Fibroblast of lung (primary cell): ENCODE results near the gene CD164L2. TPM values are rescaled to one million over a fixed set of nuclear protein-coding genes. Genes with fewer than 3 reads are reported as not detected.
"Not testable (repeated sequence)": the region's sequence is repeated elsewhere in the genome, so short reads cannot be mapped to it uniquely, and the experiment has no call there.

Experiments
- DNase-seq, 2 donors: peaks; one replicate each; pipeline versions ENCODE4 v3.0.0 to v3.0.0-alpha.2; 2010; ENCODE audit warnings: low read depth in 2 of 2
- H2AFZ ChIP-seq: 2 replicates; pipeline ENCODE4 v1.5.1; 2012; ENCODE audit warnings: low read length, control low read depth, inconsistent platforms
- H3K27ac ChIP-seq: 2 replicates; pipeline ENCODE4 v1.5.1; 2011; ENCODE audit warnings: low read length, control low read depth; ENCODE audit not compliant: insufficient read depth
- H3K27me3 ChIP-seq: 2 replicates; pipeline ENCODE4 v1.5.1; 2011; ENCODE audit warnings: mild to moderate bottlenecking, low read length; ENCODE audit not compliant: control insufficient read depth, insufficient read depth
- H3K36me3 ChIP-seq: 2 replicates; pipeline ENCODE4 v1.5.1; 2011; ENCODE audit warnings: low read length; ENCODE audit not compliant: control insufficient read depth, insufficient read depth
- H3K4me1 ChIP-seq: 2 replicates; pipeline ENCODE4 v1.5.1; 2011; ENCODE audit warnings: low read length; ENCODE audit not compliant: control insufficient read depth, insufficient read depth; ENCODE audit errors: extremely low read depth
- H3K4me2 ChIP-seq: 2 replicates; pipeline ENCODE4 v1.5.1; 2011; ENCODE audit warnings: low read length, control low read depth; ENCODE audit not compliant: insufficient read depth; ENCODE audit errors: extremely low read depth
- H3K4me3 ChIP-seq, 4 experiments: fragments of 200-600 bp in 1 of 4; sonication (generic) in 1 of 4; replicated peaks in 1 of 4; 2 replicates each; pipeline ENCODE4 v1.5.1; 2011 to 2016; ENCODE audit warnings: low read length in 4 of 4, low read depth in 3 of 4, mild to moderate bottlenecking in 3 of 4, control low read depth in 2 of 4, inconsistent platforms in 1 of 4, mixed read lengths in 1 of 4; ENCODE audit not compliant: insufficient read depth in 1 of 4; ENCODE audit errors: control extremely low read depth in 1 of 4
- H3K79me2 ChIP-seq: 2 replicates; pipeline ENCODE4 v1.5.1; 2012; ENCODE audit warnings: mild to moderate bottlenecking, low read length, inconsistent platforms; ENCODE audit not compliant: control insufficient read depth, insufficient read depth
- H3K9ac ChIP-seq: 2 replicates; pipeline ENCODE4 v1.5.1; 2011; ENCODE audit warnings: mild to moderate bottlenecking, low read length, control low read depth; ENCODE audit not compliant: insufficient read depth
- H3K9me3 ChIP-seq: 2 replicates; pipeline ENCODE4 v1.5.1; 2012; ENCODE audit warnings: low read depth, low read length; ENCODE audit not compliant: control insufficient read depth, insufficient read depth
- H4K20me1 ChIP-seq: 2 replicates; pipeline ENCODE4 v1.5.1; 2011; ENCODE audit warnings: low read length; ENCODE audit not compliant: control insufficient read depth, insufficient read depth; ENCODE audit errors: extremely low read depth
- EZH2 ChIP-seq: IDR thresholded peaks from 2 replicates; pipeline ENCODE4 v1.5.1; 2012; ENCODE audit warnings: low read length, control low read depth, mild to moderate bottlenecking; ENCODE audit errors: missing control alignments
- polyA plus RNA-seq, 2 donors: library from polyadenylated mRNA; depleted of rRNA in 1 of 2; stranded (reverse) in 1 of 2; unstranded in 1 of 2; fragments of >200 nt; gene quantifications; 2 replicates each; pipeline ENCODE4 v1.2.1, GENCODE V29; 2011 to 2012; ENCODE audit warnings: missing spikeins in 1 of 2
- total RNA-seq: library from RNA; depleted of rRNA; stranded (reverse); fragments of >200 nt; gene quantifications from 2 replicates; pipeline ENCODE4 v1.2.1, GENCODE V29; 2014
- TF ChIP-seq, protein P1 (sequence below), 2 donors: IDR thresholded peaks in 1 of 2; conservative IDR thresholded peaks in 1 of 2; 1 replicate in 1 of 2; 2 replicates in 1 of 2; pipeline ENCODE4 v1.5.1; 2011 to 2012; ENCODE audit warnings: low read length in 2 of 2, control low read depth in 1 of 2, inconsistent platforms in 1 of 2, low read depth in 1 of 2, mild to moderate bottlenecking in 1 of 2

CD164L2 gene
- total and polyA plus RNA-seq, 2 donors (not counting 1 experiment from before 2014, with no cell fraction given) = not detected

DNA sequence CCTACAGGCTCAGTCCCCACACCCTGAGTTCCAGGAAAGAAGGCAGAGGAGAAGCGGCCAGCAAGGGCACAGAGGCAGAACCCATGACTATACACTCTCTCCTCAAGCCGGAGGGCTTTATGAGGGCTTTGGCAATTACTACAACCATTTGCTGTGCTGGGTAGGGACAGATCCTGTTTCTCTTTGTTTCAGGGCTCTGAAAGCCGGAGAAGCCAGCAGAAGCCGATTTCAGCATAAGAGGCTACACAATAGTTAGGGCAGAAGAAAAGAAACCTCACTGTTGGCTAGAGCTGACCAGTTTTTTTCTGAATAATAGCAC lies 23.2 kb upstream of the CD164L2 start:
- H4K20me1 ChIP-seq = no peaks in the 10 kb centered on the region
- no peaks in the 10 kb centered on the region for H3K79me2 ChIP-seq
- H3K4me2 ChIP-seq = no peak overlapping the region
- DNase-seq = no peak
- no peaks in the 10 kb centered on the region for H3K27me3 ChIP-seq
- no peak overlapping the region for H3K4me3 ChIP-seq
- no peaks in the 10 kb centered on the region for H3K9me3 ChIP-seq
- peaks cover 31% of the 10 kb centered on the region for H3K4me1 ChIP-seq
- H3K9ac ChIP-seq = no peak overlapping the region
- no peak overlapping the region for H2AFZ ChIP-seq
- no peak overlapping the region for H3K27ac ChIP-seq
- peaks cover 12% of the 10 kb centered on the region for H3K36me3 ChIP-seq
- TF ChIP-seq, protein P1, sequence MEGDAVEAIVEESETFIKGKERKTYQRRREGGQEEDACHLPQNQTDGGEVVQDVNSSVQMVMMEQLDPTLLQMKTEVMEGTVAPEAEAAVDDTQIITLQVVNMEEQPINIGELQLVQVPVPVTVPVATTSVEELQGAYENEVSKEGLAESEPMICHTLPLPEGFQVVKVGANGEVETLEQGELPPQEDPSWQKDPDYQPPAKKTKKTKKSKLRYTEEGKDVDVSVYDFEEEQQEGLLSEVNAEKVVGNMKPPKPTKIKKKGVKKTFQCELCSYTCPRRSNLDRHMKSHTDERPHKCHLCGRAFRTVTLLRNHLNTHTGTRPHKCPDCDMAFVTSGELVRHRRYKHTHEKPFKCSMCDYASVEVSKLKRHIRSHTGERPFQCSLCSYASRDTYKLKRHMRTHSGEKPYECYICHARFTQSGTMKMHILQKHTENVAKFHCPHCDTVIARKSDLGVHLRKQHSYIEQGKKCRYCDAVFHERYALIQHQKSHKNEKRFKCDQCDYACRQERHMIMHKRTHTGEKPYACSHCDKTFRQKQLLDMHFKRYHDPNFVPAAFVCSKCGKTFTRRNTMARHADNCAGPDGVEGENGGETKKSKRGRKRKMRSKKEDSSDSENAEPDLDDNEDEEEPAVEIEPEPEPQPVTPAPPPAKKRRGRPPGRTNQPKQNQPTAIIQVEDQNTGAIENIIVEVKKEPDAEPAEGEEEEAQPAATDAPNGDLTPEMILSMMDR (conservative IDR thresholded peaks at IDR 0.05 in 1 of 2, IDR thresholded peaks at IDR 0.05 in 1 of 2; ENCODE audit: low read depth in 1 of 2, low read length in 2 of 2) = no peak
- TF ChIP-seq EZH2 = no peak

- not testable (repeated sequence) for H3K27ac ChIP-seq, H3K9me3 ChIP-seq, H3K27me3 ChIP-seq, H3K4me3 ChIP-seq, H3K4me2 ChIP-seq, DNase-seq, H4K20me1 ChIP-seq, H3K79me2 ChIP-seq, H3K9ac ChIP-seq, H2AFZ ChIP-seq
- H3K4me1 ChIP-seq = peaks cover 31% of the 10 kb centered on the region
- H3K36me3 ChIP-seq = peaks cover 12% of the 10 kb centered on the region
Measured at GRCh38 chr1:27405598-27406361, 22.6 kb upstream of the CD164L2 start.

DNA sequence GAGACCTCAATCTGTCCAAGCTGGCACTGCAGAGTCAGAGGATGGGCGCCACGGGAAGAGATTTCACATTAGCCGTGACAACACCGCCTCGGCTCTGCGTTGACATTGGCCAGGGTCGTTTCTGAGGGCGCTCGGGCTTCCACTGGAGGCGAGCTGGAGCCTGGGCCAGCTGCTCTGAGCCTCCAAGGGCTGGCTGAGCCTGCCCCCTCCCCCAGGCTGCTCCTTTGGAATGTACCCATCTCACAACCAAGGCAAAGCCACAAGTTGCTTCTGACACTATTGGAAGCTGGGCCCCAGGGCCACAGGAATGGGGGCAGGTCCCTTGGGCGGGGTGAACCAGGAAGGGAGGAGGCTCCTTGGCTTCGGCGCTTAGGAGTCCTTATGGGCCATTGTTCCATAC lies 21.9 kb upstream of the CD164L2 start:
- DNase-seq = peak; percentile 76 to 88
- Histone ChIP-seq H3K27ac (peak overlapping the region; percentile 49), H2AFZ (no peak overlapping the region), H3K79me2 (no peaks in the 10 kb centered on the region), H3K27me3 (no peaks in the 10 kb centered on the region), H3K36me3 (peaks cover 12% of the 10 kb centered on the region), H3K9ac (no peak overlapping the region), H3K4me1 (peaks cover 31% of the 10 kb centered on the region), H4K20me1 (no peaks in the 10 kb centered on the region), H3K4me3 (no peak overlapping the region), H3K9me3 (no peaks in the 10 kb centered on the region), H3K4me2 (no peak overlapping the region)
- TF ChIP-seq EZH2 = no peak
- TF ChIP-seq, protein P1 (conservative IDR thresholded peaks at IDR 0.05 in 1 of 2, IDR thresholded peaks at IDR 0.05 in 1 of 2; ENCODE audit: low read depth in 1 of 2, low read length in 2 of 2) = no peak
